Lower lobe of right lung (tissue), 2 donors: Measurements from ENCODE around the gene MNDA. TPM values are rescaled to one million over a fixed set of nuclear protein-coding genes. Genes with fewer than 3 reads are reported as not detected.

Experiments
- ATAC-seq, 2 donors: fragments of 200-7000 bp; cut with Tn5 transposase; one replicate each; pipeline ENCODE4 v1.9.1; 2020 to 2022; ENCODE audit warnings: mild to moderate bottlenecking in 2 of 2, moderate library complexity in 2 of 2
- DNase-seq: peaks from one replicate; pipeline ENCODE4 v3.0.0-alpha.2; 2020
- H3K27ac ChIP-seq: fragments of 200-600 bp; one replicate; pipeline ENCODE4 v1.8.0; 2022
- H3K27me3 ChIP-seq: fragments of 200-600 bp; one replicate; pipeline ENCODE4 v1.8.0; 2022; ENCODE audit warnings: low read depth
- H3K36me3 ChIP-seq: fragments of 200-600 bp; one replicate; pipeline ENCODE4 v1.8.0; 2022; ENCODE audit warnings: mild to moderate bottlenecking
- H3K4me1 ChIP-seq: fragments of 200-600 bp; one replicate; pipeline ENCODE4 v1.8.0; 2022
- H3K4me3 ChIP-seq: fragments of 200-600 bp; one replicate; pipeline ENCODE4 v1.8.0; 2022; ENCODE audit warnings: mild to moderate bottlenecking
- H3K9me3 ChIP-seq: fragments of 200-600 bp; one replicate; pipeline ENCODE4 v1.8.0; 2022
- intact Hi-C: fragments of 100-400 bp; cut with DNase I; formaldehyde crosslinking; loops from one replicate; pipeline ENCODE4 v1.11.0; 2022
- total RNA-seq: library from RNA; stranded (reverse); fragmentation: NEBNext Ultra II Directional; extraction: Animal tissue kit (Norgen Biotek cat#: 25700); gene quantifications from one replicate; pipeline ENCODE4 v1.2.1, GENCODE V29; 2021
- TF ChIP-seq, protein P1 (sequence below): fragments of 200-600 bp; IDR thresholded peaks from one replicate; pipeline ENCODE4 v1.8.0; 2022; ENCODE audit warnings: antibody characterized with exemption, mild to moderate bottlenecking
- donor health status: DM: no; HTN: yes; CAD: no; lungs with severe emphysema.

Gene MNDA
- total RNA-seq, 1 donor from 2014 or later, result 84.3 TPM

DNA sequence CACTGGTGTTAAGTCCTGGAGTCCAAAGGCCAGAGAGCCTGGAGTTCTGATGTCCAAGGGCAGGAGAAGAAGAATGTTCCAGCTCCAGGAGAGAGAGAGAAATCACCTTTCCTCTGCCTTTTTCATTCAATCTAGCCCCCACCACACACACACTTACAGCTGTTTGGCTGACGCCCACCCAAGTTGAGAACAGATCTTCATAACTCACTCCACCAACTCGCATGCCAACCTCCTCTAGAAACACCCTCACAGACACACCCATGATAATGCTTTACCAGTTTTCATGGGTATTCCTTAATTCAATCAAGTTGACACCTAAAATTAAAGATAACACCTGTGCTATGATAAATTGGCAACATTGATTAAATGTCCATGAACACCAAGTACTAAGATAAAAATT lies 42.0 kb downstream of the MNDA start:
- intact Hi-C loops, result no loop called here
- ATAC-seq (no peak), DNase-seq (no peak)
- Histone ChIP-seq H3K9me3 (no peaks in the 10 kb centered on the region), H3K27ac (no peak overlapping the region), H3K4me1 (no peaks in the 10 kb centered on the region), H3K36me3 (no peaks in the 10 kb centered on the region), H3K4me3 (no peak overlapping the region), H3K27me3 (no peaks in the 10 kb centered on the region)
- TF ChIP-seq, protein P1, sequence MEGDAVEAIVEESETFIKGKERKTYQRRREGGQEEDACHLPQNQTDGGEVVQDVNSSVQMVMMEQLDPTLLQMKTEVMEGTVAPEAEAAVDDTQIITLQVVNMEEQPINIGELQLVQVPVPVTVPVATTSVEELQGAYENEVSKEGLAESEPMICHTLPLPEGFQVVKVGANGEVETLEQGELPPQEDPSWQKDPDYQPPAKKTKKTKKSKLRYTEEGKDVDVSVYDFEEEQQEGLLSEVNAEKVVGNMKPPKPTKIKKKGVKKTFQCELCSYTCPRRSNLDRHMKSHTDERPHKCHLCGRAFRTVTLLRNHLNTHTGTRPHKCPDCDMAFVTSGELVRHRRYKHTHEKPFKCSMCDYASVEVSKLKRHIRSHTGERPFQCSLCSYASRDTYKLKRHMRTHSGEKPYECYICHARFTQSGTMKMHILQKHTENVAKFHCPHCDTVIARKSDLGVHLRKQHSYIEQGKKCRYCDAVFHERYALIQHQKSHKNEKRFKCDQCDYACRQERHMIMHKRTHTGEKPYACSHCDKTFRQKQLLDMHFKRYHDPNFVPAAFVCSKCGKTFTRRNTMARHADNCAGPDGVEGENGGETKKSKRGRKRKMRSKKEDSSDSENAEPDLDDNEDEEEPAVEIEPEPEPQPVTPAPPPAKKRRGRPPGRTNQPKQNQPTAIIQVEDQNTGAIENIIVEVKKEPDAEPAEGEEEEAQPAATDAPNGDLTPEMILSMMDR, result no peak

DNA sequence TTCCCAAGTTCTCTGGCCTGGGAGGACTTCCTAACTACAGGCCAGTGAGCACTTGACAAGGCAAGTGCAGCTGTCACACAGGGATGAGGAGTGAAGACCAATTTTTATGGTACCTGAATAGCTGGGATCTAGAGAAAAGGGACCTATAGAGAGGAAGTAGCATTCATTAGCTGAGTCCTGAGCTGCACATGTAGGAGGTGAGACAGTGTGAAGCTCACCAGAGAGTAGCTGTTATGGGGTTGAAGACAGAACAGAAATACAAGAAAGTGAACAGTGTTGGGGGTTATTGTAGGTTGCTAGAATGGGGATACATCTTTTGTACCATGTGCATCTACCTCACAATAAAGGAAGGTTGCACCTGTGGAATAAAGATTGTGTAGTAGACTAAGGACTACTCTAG lies 62.5 kb downstream of the MNDA start:
- TF ChIP-seq, protein P1, result no peak
- no peaks in the 10 kb centered on the region for H3K4me1 ChIP-seq
- H3K9me3 ChIP-seq, result no peaks in the 10 kb centered on the region

DNA sequence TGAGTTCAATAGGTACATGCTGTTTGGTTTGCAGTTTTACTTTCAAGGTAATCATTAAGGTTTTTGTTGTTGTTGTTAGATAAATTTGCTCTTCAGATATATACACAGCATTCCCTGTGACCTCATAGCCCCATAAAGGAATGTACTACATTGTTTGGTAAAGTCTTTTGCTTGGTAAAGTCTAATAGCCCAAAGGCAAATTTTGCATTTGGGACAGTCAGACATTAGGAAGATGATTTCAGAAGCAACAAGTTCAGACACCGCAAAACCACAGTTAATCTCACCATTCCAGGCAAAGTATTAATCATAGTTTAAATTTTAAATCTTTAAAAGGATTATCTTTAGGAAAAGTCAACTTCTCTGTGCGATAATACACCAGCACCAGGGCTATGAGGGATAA lies 67.6 kb downstream of the MNDA start:
- Histone ChIP-seq H3K4me1 (no peaks in the 10 kb centered on the region), H3K4me3 (no peak overlapping the region), H3K9me3 (no peaks in the 10 kb centered on the region), H3K27ac (no peak overlapping the region), H3K36me3 (no peaks in the 10 kb centered on the region), H3K27me3 (no peaks in the 10 kb centered on the region)
- TF ChIP-seq, protein P1, result no peak
- intact Hi-C loops, result no loop called here
- DNase-seq, result no peak
- no peak for ATAC-seq

More for the DNA sequence above, 62.5 kb downstream of the MNDA start:
- no peak for ATAC-seq
- H3K36me3 ChIP-seq, result no peaks in the 10 kb centered on the region
- no peak for DNase-seq
- no peaks in the 10 kb centered on the region for H3K27me3 ChIP-seq
- no peak overlapping the region for H3K27ac ChIP-seq
- no peak overlapping the region for H3K4me3 ChIP-seq
- intact Hi-C loops, result no loop called here

Other genes with a start within 250 kb of the MNDA start
- gene OR10Z1, start 226.1 kb upstream of the MNDA start, total RNA-seq, result not detected
- gene SPTA1, start 144.6 kb upstream of the MNDA start, total RNA-seq, result 0.50 TPM
- not detected for gene OR6K2, start 130.7 kb upstream of the MNDA start, total RNA-seq
- gene OR6K3, start 110.6 kb upstream of the MNDA start, total RNA-seq, result 2.2 TPM
- not detected for gene OR6K6, start 76.6 kb upstream of the MNDA start, total RNA-seq
- gene OR6N1, start 59.2 kb upstream of the MNDA start, total RNA-seq, result 2.3 TPM
- gene OR6N2, start 50.1 kb upstream of the MNDA start, total RNA-seq, result 0.30 TPM
- 3.9 TPM for gene PYHIN1, start 100.2 kb downstream of the MNDA start, total RNA-seq
- gene IFI16, start 178.6 kb downstream of the MNDA start, total RNA-seq, result 102 TPM
- gene AIM2, start 245.4 kb downstream of the MNDA start, total RNA-seq, result 2.4 TPM